ENCODE data around the gene MEP1A.
"Not testable (repeated sequence)": the region's sequence is repeated elsewhere in the genome, so short reads cannot be mapped to it uniquely, and the experiment has no call there.

Gene MEP1A

GRCh38 chr6:46793138-46793537, at the start of gene MEP1A:
Gene MEP1A, plus strand, starts transcription at chr6:46793389. Its CDS starts 10 bp downstream, at chr6:46793399.
- DNase-seq: no peak

GRCh38 chr6:46743425-46744158, 49.6 kb upstream of the MEP1A start:
- no peak for DNase-seq

- DNase-seq: not testable (repeated sequence)
Observed at GRCh38 chr6:46744159-46744725, 48.9 kb upstream of the MEP1A start.

- no peak for DNase-seq
Observed at GRCh38 chr6:46745973-46746372, 47.2 kb upstream of the MEP1A start.

- DNase-seq: no peak
Observed at GRCh38 chr6:46746696-46747095, 46.5 kb upstream of the MEP1A start, which contains the start of gene ANKRD66. Gene ANKRD66, plus strand, starts transcription at chr6:46746933. Its CDS starts 5,016 bp downstream, at chr6:46751949.

GRCh38 chr6:46748940-46749503, 44.2 kb upstream of the MEP1A start:
- DNase-seq: no peak

- no peak for DNase-seq
Observed at GRCh38 chr6:46749731-46750130, 43.5 kb upstream of the MEP1A start.

GRCh38 chr6:46751658-46752057, 41.5 kb upstream of the MEP1A start:
- no peak for DNase-seq

GRCh38 chr6:46755865-46756264, 37.3 kb upstream of the MEP1A start:
- no peak for DNase-seq

GRCh38 chr6:46756469-46757213, 36.5 kb upstream of the MEP1A start:
- DNase-seq: no peak

- no peak for DNase-seq
Observed at GRCh38 chr6:46757214-46757596, 36.0 kb upstream of the MEP1A start.

GRCh38 chr6:46758960-46759753, 34.0 kb upstream of the MEP1A start:
- no peak for DNase-seq

- DNase-seq: no peak
Observed at GRCh38 chr6:46760925-46761324, 32.3 kb upstream of the MEP1A start.

GRCh38 chr6:46763466-46763865, 29.7 kb upstream of the MEP1A start:
- no peak for DNase-seq

GRCh38 chr6:46764280-46764679, 28.9 kb upstream of the MEP1A start:
- not testable (repeated sequence) for DNase-seq

- no peak for DNase-seq
Observed at GRCh38 chr6:46764961-46765360, 28.2 kb upstream of the MEP1A start.

GRCh38 chr6:46772016-46772415, 21.2 kb upstream of the MEP1A start:
- DNase-seq: no peak

- no peak for DNase-seq
Observed at GRCh38 chr6:46772762-46773161, 20.4 kb upstream of the MEP1A start.

- no peak for DNase-seq
Observed at GRCh38 chr6:46773201-46773855, 19.9 kb upstream of the MEP1A start.

GRCh38 chr6:46774736-46775135, 18.5 kb upstream of the MEP1A start:
- DNase-seq: not testable (repeated sequence)

- no peak for DNase-seq
Observed at GRCh38 chr6:46776070-46776712, 17.0 kb upstream of the MEP1A start.
